ENCODE measurements around the gene TRAPPC2L.

The TRAPPC2L gene

DNA sequence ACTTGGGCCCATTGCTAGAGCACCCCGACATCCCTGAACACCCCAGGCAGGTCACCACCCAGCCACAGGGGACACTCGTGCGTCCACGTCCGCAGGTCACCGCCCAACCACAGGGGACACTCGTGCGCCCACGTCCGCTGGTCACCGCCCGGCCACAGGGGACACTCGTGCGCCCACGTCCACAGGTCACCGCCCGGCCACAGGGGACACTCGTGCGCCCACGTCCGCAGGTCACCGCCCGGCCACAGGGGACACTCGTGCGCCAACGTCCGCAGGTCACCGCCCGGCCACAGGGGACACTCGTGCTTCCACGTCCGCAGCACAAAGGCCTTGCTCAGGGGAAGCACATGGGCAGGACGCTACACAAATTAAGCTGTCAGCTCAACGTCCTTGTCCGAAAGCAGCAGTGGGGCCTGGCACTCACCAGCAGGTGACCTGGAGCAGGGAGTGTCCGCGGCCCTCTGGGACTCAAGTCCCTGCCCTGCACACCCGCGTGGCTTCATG, 17.8 kb upstream of the TRAPPC2L start:
- peak; percentile 40 for DNase-seq (ENCODE audit: low read depth, low spot score)

DNA sequence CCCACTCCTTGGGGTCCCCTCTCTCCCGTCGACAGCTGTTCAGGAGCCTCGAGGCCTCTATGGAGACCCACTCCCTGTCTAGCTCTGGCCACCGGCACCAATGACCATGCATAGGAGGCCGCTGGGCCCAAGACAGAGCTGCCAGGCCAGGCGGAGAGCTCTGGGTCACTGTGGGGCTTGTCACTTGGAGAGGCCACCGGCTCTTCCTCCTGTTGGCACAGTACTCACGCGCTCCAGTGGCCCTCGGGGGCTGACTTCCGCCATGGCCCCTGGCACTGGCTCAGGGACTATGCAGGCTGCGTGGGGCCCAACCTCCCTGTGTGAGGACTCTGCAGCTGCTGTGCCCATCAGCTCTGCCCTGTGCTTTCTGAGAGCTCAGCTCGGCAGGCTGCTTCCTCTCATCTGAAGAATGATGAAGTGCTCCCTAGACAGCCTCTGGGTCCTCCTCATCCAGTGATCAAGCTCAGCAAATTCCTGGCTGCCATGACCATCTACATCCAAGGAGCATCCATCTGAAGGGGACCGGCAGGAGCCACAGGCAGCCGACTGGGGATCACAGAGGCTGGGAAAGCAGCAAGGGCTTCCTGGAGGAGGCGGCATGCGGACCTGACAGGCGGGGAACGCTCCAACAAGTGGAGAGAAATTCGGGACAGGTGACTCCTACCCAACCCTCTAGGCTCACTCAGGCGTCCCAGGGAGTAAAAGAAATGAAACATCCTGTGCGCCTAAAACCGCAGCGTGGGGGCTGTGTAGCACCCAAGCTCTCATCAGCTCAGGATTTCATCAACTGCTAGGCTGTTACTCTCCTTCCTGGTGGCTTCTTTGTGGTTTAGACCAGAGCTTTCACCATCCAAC, 17.0 kb upstream of the TRAPPC2L start:
- no peak for DNase-seq (ENCODE audit: low read depth, low spot score)

DNA sequence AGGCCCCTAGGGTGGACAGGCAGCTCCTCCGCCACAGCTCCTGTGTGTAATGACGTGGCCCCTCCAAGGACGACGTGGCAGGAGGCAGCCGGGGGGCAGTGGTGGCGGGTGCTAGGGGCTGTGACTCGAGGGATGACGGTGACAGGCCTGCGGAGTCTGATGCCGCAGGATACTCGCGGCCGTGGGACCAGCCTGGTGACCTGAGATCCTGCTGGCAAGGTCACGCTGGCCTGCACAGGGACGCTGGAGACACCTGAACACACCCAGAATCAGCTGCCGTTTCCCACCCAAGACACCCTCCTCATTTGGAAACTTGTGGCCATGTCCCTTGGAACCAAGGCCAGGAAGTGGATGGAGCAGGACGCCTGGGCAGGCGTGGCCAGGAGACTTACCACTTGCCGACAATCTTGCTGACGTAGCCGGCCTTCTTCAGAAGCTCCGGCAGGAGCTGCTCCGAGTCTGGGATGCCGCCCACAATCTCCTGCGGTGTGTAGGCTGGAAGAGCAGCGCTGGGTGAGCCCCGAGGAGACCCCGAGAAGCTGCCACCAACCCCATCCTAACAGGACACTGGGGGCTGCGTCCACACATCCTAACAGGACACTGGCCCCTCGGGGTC, 16.2 kb upstream of the TRAPPC2L start:
- no peak for DNase-seq (ENCODE audit: low read depth, low spot score)

DNA sequence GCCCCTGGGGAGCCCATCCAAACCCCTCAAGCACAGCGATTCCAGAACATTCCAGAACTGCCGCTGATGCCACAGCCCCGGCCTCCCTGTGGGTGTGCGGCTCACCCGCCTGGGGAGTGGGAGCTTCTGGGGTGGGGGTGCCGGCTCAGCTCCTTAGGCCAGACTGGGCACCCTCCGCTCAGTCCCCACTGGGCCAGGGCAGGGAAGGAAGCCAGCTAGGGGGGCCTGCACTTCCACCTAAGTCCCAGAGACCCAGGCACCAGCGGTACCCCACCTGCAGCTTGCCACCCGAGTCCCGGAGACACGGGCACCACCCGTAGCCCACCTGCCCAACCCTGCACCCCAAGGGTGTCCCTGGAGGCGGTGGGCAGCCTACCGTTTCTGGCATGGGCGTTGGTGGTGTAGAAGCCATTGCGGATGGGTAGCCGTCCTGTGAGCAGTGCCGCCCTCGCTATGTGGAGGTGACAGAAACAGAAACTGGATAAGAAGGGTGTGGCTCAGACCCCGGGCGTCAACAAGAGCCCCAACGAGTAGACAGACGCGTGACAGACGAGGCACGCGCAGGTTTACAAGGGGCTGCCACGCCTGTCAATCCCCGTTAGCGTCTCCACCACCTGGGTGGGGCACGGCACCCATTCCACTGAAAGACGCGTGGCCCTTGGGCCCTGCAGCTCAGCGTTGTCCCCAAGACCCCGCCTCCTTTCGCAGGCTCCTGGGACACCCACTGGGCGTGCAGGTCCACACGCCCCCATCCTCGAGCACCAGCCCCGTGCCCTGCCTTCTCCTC, 15.2 kb upstream of the TRAPPC2L start:
- DNase-seq (ENCODE audit: low read depth, low spot score): no peak

DNA sequence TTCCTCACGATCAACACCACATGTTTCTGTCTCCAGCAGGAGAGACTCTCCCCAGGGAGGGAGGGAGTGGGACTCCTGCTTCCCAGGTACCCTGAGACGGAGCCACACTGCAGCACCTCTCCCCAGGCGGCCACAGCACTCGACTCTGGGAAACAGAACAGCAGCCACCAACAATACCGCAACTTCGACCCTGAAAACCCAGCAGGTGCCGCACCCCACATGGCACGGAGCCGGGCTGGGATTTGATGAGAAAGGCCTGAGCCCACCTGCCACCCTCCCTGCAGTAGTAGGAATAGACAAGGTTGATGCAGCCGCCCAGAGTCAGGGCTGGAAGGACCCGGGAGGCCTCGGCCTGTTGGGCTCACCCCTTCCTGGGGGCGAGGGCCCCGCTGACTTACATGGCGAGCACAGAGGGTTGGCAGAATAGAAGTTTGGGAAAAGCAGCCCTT, 14.6 kb upstream of the TRAPPC2L start:
- DNase-seq (ENCODE audit: low read depth, low spot score): no peak

DNA sequence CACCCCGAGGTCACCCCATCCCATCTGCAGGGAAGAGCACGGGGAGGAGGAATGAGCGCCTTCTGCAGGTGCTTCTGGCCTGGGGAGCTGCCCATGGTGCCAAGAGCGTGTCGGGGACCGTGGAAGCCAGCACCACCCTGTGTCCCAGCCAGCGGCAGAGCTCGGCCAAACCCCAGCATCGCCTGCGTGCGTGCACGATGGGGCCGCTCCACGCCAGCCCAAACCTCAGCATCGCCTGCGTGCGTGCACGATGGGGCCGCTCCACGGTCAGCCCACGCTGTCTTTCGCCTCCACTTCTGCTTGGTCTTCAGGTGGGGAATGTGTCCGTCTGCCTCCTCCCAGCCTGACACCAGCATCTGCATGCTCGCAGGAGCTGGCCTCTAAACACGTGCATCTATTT, 14.1 kb upstream of the TRAPPC2L start:
- DNase-seq (ENCODE audit: low read depth, low spot score): no peak

DNA sequence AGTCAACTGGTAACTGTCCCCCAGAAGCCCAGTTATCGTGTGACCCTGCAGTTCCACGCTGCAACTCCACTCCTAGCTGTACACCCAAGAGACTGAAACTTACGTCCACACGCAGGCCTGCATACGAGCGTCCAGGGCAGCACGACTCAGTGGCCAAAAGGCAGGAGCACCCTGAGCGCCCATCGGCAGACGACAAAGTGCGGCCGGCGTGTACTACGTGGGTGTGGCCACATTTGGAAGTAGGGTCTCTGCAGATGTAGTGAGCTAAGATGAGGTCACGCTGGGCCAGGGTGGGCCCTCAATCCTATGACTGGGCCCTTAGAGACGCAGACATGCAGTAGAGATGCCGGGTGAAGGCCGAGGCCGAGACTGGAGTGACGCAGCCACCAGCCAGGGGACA, 13.7 kb upstream of the TRAPPC2L start:
- no peak for DNase-seq (ENCODE audit: low read depth, low spot score)

DNA sequence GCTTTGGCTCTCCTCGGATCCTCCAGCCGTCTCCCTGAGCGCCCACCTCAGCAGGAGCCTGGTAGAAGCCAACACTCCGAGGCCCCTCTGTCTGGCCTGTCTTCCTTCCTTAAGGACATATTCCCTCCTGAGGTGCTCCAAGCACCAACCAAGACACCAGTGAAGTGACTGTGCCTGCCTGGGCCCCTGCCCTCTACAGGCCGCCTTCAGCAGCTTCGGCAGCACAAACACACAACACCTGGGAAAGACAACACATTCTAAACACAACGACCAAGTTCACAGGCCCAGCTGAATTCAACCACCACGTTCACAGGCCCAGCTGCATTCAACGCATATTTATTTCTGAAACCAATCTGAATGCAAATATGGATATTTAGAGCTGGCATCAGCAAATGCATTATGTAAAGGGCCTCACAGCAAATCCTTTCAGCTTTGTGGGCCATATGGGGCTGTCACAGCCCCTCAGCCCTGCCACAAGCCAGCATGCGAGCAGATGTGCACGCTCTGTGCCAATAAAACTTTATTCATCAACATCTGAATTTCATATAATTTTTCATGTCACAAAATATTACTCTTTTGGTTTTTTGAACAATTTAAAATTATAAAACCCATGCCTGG, 12.4 kb upstream of the TRAPPC2L start:
- peak; percentile 18 for DNase-seq (ENCODE audit: low read depth, low spot score)

DNA sequence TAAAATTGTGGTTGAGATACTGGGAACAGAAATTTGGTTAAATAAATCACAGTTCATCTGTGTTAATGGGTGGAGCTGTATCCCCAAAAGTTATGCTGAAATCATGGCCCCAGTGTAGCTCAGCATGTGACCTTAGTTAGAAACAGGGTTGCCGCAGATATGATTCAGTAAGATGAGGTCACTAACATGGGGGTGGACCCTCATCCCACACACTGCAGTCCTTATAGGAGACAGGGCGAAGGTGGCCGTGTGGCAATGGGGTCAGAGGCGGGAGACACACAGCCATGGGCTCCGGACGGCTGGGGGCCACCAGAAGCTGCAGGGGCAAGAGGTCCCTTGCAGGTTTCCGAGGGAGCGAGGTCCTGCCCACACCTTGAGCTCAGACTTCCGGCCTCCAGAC, 10.8 kb upstream of the TRAPPC2L start:
- DNase-seq (ENCODE audit: low read depth, low spot score): no peak

DNA sequence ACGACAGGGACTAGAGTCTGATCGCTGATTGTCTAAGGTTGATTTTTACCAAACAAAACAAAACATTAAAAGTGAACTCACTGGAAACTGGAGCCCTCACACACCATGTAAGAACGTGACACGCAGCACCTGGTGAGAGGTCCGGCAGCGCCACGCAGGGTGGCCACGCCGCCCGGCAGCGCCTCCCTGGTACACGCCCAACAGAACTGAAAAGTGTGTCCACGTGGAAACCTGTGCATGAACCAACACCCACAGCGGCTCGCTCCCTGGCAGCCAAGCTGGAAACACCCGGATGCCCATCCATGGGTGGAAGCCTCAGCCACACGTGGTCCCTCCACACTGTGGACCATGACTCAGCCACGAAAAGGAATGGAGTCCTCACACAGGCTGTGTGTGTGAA, 9.3 kb upstream of the TRAPPC2L start:
- DNase-seq (ENCODE audit: low read depth, low spot score): no peak

DNA sequence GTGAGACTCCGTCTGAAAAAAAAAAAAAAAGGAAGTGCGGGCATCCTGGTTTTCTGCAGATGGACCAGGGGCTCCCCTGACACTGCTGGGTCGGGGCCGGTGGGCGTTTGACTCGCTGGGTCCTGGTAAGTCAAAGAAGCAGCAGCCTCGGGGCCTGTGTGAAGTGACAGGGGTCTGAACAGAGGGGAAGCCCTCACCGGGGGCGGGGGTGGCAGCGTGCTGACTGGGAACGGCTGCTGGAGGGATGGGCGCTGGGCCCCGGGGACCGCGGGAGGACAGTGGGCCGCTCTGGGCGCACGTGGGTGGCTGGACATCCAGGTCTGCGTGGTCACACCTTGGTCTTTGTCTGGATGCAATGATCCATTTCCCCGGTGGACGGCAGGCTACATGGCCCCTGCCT, 8.4 kb upstream of the TRAPPC2L start:
- DNase-seq (ENCODE audit: low read depth, low spot score): no peak

DNA sequence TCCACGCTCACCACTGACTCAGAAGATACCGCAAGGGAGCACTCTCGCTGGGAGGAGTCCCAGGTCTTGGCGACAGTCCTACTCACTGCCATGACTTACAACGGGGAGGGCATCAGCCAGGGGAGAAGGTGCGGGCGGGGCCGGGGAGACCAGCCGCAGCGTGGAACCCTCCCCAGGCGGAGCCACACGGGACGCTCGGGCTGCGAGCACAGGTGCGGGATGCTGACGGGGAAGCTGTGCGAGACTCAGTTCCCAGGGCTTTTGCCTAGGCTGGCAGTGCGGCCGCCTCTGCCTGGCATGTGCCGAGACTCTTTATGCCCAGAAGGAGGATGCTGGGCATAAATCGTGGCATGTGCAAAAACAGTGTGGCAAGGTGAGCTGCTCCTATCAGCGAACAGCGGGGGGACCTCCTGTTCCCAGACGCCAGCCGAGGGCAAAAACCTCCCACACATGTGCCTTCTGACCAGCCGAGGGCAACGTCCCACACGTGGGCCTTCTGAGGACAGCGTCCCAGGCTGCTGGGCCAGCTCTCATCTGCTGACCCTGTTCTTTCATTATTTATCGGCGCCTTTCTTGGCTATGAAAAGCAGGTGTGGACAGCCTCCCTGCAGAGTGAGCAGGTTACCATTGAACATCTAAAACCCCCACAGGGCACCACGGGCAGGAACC, 6.3 kb upstream of the TRAPPC2L start:
- no peak for DNase-seq (ENCODE audit: low read depth, low spot score)

DNA sequence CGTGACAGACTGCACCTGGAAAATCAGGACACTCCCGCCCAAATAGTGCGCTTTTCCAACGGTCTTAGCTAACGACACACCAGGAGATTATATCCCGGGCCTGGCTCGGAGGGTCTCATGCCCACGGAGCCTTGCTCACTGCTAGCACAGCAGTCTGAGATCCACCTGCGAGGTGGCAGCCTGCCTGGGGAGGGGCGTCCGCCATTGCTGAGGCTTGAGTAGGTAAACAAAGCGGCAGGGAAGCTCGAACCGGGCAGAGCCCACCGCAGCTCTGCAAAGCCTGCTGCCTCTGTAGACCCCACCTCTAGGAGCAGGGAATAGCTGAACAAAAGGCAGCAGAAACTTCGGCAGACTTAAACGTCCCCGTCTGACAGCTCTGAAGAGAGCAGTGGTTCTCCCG, 5.3 kb upstream of the TRAPPC2L start:
- DNase-seq (ENCODE audit: low read depth, low spot score): no peak

DNA sequence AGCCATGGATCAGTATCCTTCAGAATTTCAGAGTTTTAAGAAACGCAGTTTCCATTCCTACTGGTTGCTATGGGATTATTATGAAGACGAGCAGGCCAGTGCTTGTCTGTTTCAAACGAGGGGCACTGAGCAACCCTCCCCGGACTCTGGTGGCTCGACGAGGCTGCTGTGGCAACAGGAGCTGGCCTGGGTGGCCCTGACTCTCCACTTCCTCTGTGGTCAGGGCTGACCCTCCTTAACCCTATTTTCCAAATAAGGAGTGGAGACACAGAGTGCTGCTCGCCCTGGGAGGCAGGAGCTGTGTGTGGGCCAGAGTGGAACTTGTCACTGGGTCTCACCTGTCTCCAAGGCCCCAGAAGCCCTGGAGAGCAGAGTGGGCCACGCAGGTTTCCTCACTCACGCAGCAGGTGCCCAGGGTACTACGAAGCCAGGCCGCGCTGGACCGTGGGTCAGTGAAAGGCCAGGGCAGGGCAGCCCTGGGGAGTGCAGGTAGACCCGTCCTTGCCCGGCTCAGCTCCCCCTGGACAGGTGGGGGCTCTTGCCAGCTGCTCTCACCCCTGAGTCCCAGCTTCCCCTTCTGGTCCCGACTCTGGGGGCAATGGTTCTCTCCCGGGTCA, 3.5 kb upstream of the TRAPPC2L start:
- DNase-seq (ENCODE audit: low read depth, low spot score): no peak

DNA sequence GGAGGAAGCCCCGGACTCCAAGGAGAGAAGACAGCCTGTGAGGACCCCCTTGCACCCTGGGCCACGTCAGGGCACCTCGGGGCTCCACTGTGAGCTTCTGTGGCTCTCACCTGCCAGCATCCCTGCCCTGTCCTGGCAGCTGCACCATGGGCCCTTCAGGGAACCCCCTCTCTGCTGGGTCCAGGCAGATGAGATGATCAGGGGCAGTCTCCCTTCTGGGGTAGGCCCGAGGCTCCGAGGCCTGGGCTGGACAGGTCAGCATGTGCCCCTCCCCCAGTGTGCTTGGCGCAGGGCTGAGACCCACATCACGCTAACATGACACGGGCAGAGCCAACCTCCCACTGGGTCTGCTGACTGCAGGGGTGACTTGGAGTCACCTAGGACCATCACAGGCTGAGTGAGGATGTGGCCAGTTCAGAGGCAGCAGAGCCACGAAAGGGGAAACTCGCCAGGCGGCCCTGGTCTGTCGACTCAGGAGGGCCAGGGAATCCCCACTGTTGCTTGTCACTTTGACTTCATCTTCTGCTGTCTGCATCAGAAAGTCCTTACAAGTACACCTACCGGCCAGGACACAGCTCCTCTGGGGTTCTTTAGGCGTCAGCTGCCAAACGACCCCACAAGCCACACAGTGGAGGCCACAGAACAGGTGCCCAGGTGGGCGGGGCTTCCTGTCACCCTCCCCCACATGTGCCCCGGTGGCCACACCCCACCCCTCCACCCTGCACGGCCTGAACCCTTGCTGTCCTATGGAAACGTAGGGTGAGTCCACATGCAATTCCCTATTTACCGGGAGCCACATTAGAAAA, 2.4 kb upstream of the TRAPPC2L start:
- DNase-seq (ENCODE audit: low read depth, low spot score): no peak

DNA sequence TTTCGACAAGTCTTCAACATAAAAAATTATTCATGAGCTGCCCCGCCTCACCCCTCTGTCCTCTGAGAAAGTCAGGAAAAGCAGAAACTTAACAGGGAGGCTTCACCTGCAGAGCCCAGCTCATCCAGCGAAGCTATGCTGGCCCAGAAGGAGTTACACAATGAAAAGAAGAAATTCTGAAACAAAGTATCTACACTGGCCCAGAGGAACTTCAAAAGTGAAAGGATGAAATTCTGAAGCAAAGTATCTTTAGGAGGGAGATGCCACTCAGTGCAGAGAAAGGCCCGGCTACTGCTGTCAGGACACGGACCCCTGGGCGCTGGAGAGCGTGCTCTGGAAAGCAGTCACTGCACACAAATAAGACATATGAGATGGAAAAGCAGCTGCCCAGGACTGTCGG, 1.8 kb upstream of the TRAPPC2L start:
- DNase-seq (ENCODE audit: low read depth, low spot score): no peak

DNA sequence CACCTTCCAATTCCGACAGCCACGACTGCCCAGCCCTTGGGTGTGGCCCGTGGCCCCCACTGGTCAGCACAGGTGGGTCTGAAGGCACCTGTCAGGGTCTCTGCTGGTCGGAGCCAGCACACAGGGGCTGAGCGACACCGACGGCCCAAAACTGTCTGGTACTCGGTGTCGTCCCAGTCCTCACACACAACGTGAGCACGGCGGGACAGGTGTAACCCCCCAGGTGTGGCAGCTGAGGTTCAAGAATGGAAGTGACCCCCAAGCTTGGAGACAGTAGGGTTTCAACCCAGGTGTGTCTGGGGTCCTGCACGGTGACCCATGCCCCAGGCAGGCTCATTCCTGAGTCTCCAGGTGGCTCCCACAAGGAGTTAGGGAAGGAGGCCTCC, 1.2 kb upstream of the TRAPPC2L start:
- no peak for DNase-seq (ENCODE audit: low read depth, low spot score)

DNA sequence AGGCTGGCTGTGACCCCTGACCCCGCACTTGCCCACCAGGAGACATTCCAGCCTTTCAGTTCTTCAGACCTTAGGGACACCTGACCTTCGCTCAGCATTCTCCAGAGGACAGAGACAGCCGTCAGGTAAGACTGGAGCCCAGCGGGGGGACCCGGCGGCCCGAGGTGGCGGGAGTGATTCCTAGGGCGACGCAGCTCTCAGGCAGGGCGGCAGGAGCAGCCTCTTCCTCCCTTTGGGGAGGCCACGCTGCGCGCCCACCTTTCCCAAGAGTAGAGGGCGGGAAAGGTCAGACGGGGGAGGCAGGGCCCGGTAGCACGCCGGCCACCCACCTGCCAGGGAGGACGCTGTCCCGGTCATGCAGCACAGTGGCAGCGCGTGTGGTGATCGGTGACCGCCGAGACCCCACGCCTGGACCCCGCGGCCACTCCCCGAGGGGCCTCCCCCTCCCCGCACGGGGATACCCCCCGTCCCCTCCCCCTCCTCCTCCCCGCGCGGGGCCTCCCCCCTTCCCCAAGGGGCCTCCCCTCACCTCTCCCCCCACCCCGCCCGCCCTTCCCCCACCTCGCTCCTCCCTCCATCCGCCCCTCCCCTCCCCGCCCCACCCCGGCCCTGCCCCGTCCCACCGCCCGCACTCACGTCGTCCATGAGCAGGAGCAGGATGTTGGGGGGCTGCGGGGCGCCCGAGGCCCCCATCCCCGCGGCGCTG, 652 bp upstream of the TRAPPC2L start:
- DNase-seq (ENCODE audit: low read depth, low spot score): peak; percentile 75

DNA sequence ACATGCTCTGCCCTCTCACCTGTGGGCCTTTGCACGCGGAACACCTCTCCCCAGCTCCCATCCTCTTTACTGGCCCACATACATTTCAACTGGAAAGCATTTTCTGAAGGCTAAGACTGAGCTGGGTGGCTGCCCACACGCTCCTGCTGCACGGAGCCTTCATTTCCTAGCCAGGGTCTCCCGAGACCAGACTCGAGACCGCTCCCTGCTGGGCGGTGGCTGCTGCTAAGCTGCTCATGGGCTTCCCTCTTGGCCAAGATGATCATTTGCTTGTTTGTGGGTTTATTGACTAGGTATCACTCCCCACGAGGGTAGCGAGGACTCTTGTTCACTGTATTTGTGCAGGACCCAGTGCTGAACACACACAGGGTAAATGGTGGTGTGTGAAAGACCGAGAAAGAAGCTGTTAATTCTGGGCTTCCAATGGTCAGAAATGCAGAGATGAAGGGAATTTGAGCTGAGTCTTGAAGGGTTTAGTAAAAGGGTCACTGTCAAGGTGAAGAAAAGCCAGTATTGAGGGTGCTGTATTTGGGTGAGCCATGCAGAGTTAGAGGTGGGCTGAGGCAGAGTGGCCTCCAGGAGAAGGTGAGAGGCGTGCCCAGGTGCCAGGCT, 907 bp downstream of the TRAPPC2L start:
- peak; percentile 73 for DNase-seq (ENCODE audit: low read depth, low spot score)

Measured in ELF-1 (cell line).